ENCODE results near the gene ODR4.

DNA sequence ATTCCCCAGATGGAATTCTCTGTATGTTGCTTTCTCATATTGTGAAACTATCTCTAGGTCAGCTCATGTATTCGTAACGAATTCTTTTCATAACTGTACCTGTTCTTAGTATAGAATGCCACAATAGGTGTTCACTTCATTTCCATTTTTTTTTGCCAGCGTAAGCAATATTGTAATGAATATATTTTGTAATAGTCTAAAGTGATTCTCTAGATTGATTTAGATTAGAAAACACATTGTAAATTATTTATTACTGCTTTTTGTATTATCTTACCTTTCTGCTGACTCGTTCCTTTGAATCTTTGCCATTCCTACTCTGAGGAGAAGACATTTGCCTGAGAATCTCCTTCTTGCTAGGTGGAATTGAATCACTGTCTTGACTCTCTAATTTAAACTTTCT, 70.5 kb downstream of the ODR4 start:
- TF ChIP-seq POLR2A (IDR thresholded peaks at IDR 0.05) (no peak), CTCF (IDR thresholded peaks at IDR 0.05) (no peak), EP300 (IDR thresholded peaks at IDR 0.05) (no peak)
